Measurements from ENCODE around the gene OR3A3. TPM values are rescaled to one million over a fixed set of nuclear protein-coding genes. Genes with fewer than 3 reads are reported as not detected.
"Not testable (repeated sequence)": the region's sequence is repeated elsewhere in the genome, so short reads cannot be mapped to it uniquely, and the experiment has no call there.

OR3A3 gene
- total and polyA plus RNA-seq, 2 experiments from 2014 or later, result not detected

DNA sequence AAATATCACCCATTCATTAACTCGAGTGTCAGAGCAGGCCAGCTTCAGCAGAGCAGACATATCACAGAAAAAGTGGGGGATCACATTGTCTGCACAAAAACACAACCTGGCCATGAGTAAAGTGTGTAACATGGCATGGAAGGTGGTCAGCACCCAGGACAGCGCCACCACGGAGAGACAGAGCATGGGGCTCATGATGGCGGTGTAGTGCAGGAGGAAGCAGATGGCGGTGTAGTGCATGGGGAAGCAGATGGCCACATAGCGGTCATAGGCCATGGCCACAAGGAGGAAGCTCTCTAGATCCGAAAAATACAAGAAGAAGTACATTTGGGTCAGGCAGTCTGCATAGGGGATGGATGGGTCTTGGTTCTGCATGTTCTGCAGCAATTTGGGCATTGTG, 22.0 kb downstream of the OR3A3 start:
- H3K4me3 Mint-ChIP-seq; H3K4me3 ChIP-seq; H2AFZ ChIP-seq; H3K36me3 Mint-ChIP-seq (ENCODE audit: low read depth); H3K27ac Mint-ChIP-seq; H3K36me3 ChIP-seq (ENCODE audit: insufficient read depth); H3K4me2 ChIP-seq; H4K20me1 ChIP-seq (replicated peaks; ENCODE audit: insufficient read depth); H3F3A ChIP-seq (replicated peaks; ENCODE audit: low read depth); H3K27me3 ChIP-seq (ENCODE audit: insufficient read depth); H3K79me2 ChIP-seq (replicated peaks; ENCODE audit: insufficient read depth); H3K27ac ChIP-seq (ENCODE audit: low read depth); H3K27me3 Mint-ChIP-seq (ENCODE audit: insufficient read depth, low read depth, poor library complexity); H3K4me1 Mint-ChIP-seq: not testable (repeated sequence)
- peak; percentile 80 for ATAC-seq
- Histone ChIP-seq H3K4me1 (ENCODE audit: insufficient read depth) (peaks cover 12% of the 10 kb centered on the region), H3K9me2 (ENCODE audit: insufficient read depth) (peaks cover 10% of the 10 kb centered on the region; the same call in 1 of the 2 replicates)
- TF ChIP-seq, protein P1, sequence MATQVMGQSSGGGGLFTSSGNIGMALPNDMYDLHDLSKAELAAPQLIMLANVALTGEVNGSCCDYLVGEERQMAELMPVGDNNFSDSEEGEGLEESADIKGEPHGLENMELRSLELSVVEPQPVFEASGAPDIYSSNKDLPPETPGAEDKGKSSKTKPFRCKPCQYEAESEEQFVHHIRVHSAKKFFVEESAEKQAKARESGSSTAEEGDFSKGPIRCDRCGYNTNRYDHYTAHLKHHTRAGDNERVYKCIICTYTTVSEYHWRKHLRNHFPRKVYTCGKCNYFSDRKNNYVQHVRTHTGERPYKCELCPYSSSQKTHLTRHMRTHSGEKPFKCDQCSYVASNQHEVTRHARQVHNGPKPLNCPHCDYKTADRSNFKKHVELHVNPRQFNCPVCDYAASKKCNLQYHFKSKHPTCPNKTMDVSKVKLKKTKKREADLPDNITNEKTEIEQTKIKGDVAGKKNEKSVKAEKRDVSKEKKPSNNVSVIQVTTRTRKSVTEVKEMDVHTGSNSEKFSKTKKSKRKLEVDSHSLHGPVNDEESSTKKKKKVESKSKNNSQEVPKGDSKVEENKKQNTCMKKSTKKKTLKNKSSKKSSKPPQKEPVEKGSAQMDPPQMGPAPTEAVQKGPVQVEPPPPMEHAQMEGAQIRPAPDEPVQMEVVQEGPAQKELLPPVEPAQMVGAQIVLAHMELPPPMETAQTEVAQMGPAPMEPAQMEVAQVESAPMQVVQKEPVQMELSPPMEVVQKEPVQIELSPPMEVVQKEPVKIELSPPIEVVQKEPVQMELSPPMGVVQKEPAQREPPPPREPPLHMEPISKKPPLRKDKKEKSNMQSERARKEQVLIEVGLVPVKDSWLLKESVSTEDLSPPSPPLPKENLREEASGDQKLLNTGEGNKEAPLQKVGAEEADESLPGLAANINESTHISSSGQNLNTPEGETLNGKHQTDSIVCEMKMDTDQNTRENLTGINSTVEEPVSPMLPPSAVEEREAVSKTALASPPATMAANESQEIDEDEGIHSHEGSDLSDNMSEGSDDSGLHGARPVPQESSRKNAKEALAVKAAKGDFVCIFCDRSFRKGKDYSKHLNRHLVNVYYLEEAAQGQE (IDR thresholded peaks at IDR 0.05; ENCODE audit: unreplicated experiment), result peak; percentile 81
- TF ChIP-seq, protein P2, sequence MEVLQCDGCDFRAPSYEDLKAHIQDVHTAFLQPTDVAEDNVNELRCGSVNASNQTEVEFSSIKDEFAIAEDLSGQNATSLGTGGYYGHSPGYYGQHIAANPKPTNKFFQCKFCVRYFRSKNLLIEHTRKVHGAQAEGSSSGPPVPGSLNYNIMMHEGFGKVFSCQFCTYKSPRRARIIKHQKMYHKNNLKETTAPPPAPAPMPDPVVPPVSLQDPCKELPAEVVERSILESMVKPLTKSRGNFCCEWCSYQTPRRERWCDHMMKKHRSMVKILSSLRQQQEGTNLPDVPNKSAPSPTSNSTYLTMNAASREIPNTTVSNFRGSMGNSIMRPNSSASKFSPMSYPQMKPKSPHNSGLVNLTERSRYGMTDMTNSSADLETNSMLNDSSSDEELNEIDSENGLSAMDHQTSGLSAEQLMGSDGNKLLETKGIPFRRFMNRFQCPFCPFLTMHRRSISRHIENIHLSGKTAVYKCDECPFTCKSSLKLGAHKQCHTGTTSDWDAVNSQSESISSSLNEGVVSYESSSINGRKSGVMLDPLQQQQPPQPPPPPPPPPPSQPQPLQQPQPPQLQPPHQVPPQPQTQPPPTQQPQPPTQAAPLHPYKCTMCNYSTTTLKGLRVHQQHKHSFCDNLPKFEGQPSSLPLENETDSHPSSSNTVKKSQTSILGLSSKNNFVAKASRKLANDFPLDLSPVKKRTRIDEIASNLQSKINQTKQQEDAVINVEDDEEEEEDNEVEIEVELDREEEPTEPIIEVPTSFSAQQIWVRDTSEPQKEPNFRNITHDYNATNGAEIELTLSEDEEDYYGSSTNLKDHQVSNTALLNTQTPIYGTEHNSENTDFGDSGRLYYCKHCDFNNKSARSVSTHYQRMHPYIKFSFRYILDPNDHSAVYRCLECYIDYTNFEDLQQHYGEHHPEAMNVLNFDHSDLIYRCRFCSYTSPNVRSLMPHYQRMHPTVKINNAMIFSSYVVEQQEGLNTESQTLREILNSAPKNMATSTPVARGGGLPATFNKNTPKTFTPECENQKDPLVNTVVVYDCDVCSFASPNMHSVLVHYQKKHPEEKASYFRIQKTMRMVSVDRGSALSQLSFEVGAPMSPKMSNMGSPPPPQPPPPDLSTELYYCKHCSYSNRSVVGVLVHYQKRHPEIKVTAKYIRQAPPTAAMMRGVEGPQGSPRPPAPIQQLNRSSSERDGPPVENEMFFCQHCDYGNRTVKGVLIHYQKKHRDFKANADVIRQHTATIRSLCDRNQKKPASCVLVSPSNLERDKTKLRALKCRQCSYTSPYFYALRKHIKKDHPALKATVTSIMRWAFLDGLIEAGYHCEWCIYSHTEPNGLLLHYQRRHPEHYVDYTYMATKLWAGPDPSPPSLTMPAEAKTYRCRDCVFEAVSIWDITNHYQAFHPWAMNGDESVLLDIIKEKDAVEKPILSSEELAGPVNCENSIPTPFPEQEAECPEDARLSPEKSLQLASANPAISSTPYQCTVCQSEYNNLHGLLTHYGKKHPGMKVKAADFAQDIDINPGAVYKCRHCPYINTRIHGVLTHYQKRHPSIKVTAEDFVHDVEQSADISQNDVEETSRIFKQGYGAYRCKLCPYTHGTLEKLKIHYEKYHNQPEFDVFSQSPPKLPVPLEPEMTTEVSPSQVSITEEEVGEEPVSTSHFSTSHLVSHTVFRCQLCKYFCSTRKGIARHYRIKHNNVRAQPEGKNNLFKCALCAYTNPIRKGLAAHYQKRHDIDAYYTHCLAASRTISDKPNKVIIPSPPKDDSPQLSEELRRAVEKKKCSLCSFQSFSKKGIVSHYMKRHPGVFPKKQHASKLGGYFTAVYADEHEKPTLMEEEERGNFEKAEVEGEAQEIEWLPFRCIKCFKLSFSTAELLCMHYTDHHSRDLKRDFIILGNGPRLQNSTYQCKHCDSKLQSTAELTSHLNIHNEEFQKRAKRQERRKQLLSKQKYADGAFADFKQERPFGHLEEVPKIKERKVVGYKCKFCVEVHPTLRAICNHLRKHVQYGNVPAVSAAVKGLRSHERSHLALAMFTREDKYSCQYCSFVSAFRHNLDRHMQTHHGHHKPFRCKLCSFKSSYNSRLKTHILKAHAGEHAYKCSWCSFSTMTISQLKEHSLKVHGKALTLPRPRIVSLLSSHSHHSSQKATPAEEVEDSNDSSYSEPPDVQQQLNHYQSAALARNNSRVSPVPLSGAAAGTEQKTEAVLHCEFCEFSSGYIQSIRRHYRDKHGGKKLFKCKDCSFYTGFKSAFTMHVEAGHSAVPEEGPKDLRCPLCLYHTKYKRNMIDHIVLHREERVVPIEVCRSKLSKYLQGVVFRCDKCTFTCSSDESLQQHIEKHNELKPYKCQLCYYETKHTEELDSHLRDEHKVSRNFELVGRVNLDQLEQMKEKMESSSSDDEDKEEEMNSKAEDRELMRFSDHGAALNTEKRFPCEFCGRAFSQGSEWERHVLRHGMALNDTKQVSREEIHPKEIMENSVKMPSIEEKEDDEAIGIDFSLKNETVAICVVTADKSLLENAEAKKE (CRISPR knock-in tag; IDR thresholded peaks at IDR 0.05), result 0 out of 2 replicates have a peak, but pooled peaks have one; percentile 46
- TF ChIP-seq, protein P3, sequence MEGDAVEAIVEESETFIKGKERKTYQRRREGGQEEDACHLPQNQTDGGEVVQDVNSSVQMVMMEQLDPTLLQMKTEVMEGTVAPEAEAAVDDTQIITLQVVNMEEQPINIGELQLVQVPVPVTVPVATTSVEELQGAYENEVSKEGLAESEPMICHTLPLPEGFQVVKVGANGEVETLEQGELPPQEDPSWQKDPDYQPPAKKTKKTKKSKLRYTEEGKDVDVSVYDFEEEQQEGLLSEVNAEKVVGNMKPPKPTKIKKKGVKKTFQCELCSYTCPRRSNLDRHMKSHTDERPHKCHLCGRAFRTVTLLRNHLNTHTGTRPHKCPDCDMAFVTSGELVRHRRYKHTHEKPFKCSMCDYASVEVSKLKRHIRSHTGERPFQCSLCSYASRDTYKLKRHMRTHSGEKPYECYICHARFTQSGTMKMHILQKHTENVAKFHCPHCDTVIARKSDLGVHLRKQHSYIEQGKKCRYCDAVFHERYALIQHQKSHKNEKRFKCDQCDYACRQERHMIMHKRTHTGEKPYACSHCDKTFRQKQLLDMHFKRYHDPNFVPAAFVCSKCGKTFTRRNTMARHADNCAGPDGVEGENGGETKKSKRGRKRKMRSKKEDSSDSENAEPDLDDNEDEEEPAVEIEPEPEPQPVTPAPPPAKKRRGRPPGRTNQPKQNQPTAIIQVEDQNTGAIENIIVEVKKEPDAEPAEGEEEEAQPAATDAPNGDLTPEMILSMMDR (conservative IDR thresholded peaks at IDR 0.05; ENCODE audit: low read depth in 2 of 2), result peak in 1 of 2 experiments; percentile 31; a peak in 1 of 4 replicates
- peaks cover 20% of the 10 kb centered on the region; the same call in 2 of the 3 replicates for H3K9me3 Mint-ChIP-seq
- DNase-seq (ENCODE audit: low spot score), result peak; percentile 60

All from GM23338 (cell line).